AG09319 (cell line): ENCODE measurements around the gene SPACDR.

ENCODE experiments used
- DNase-seq: peaks from one replicate; pipeline ENCODE4 v3.0.0-alpha.2; 2010; ENCODE audit warnings: low read depth; ENCODE audit errors: extremely low read depth
- CTCF ChIP-seq: IDR thresholded peaks from 2 replicates; pipeline ENCODE4 v1.5.1; 2011; ENCODE audit warnings: low read depth, mild to moderate bottlenecking, inconsistent platforms, low read length, moderate library complexity

The SPACDR gene

GRCh38 chr7:100425347-100425746 is 38.7 kb downstream of the SPACDR start:
- no peak for DNase-seq
- TF ChIP-seq CTCF, result no peak

GRCh38 chr7:100423315-100423714 is 40.7 kb downstream of the SPACDR start:
- no peak for TF ChIP-seq CTCF
- no peak for DNase-seq

GRCh38 chr7:100419660-100420226 is 44.3 kb downstream of the SPACDR start:
- DNase-seq, result no peak
- TF ChIP-seq CTCF, result no peak

GRCh38 chr7:100418930-100419659 is 45.0 kb downstream of the SPACDR start:
- no peak for DNase-seq
- no peak for TF ChIP-seq CTCF

GRCh38 chr7:100415448-100415847 is 48.6 kb downstream of the SPACDR start:
- no peak for TF ChIP-seq CTCF
- DNase-seq, result no peak

- TF ChIP-seq CTCF, result no peak
- DNase-seq, result no peak
These were observed 50.2 kb downstream of the SPACDR start for GRCh38 chr7:100413889-100414288.

- DNase-seq, result no peak
- TF ChIP-seq CTCF, result no peak
These were observed 50.7 kb downstream of the SPACDR start for GRCh38 chr7:100413346-100413745.
